K562 (cell line): ENCODE results near the gene BTBD17. TPM values are rescaled to one million over a fixed set of nuclear protein-coding genes. Genes with fewer than 3 reads are reported as not detected.

Experiments used
- CTCF ChIP-seq, 3 experiments: IDR thresholded peaks in 2 of 3; conservative IDR thresholded peaks in 1 of 3; 2 replicates each; pipeline ENCODE4 v1.5.1; 2011 to 2012; ENCODE audit warnings: low read length in 3 of 3, mild to moderate bottlenecking in 3 of 3, control low read depth in 2 of 3, improper control_type of control experiment in 1 of 3, inconsistent platforms in 1 of 3, low read depth in 1 of 3, mixed read lengths in 1 of 3, moderate library complexity in 1 of 3; ENCODE audit not compliant: insufficient read depth in 2 of 3
- MAZ ChIP-seq, 2 experiments: fragments of 450-650 bp in 1 of 2; sonication (generic) in 1 of 2; formaldehyde crosslinking; IDR thresholded peaks in 1 of 2; conservative IDR thresholded peaks in 1 of 2; 2 replicates each; pipeline versions ENCODE4 v1.4.0 to v1.5.0; 2020; ENCODE audit warnings: mild to moderate bottlenecking in 1 of 2, missing genetic modification reagents in 1 of 2
- RREB1 ChIP-seq: fragments of 250-450 bp; sonication (Bioruptor Pico); IDR thresholded peaks from 2 replicates; pipeline ENCODE4 v1.4.0; 2020
- SFPQ ChIP-seq: fragments of 200-400 bp; formaldehyde crosslinking; IDR thresholded peaks from 2 replicates; pipeline ENCODE4 v1.6.1; 2017; ENCODE audit warnings: mild to moderate bottlenecking, low read depth, low read length, moderate library complexity
- SMARCA5 ChIP-seq: fragments of 450-650 bp; IDR thresholded peaks from 2 replicates; pipeline ENCODE4 v1.6.1; 2016
- ZNF212 ChIP-seq: fragments of 450-650 bp; formaldehyde crosslinking; IDR thresholded peaks from 2 replicates; pipeline ENCODE4 v1.4.0; 2020; ENCODE audit warnings: mild to moderate bottlenecking
- ZNF217 ChIP-seq: sonication (generic); formaldehyde crosslinking; IDR thresholded peaks from 2 replicates; pipeline ENCODE4 v1.8.0; 2022; ENCODE audit warnings: mild to moderate bottlenecking, missing genetic modification reagents
- ZNF75A ChIP-seq: fragments of 450-650 bp; formaldehyde crosslinking; IDR thresholded peaks from 2 replicates; pipeline ENCODE4 v1.4.0; 2020; ENCODE audit warnings: mild to moderate bottlenecking
- ZNF830 ChIP-seq: fragments of 250-450 bp; sonication (Bioruptor Pico); IDR thresholded peaks from 2 replicates; pipeline ENCODE4 v1.5.0; 2021; ENCODE audit warnings: mild to moderate bottlenecking
- polyA plus RNA-seq, 8 experiments: library from polyadenylated mRNA; depleted of rRNA in 4 of 8; stranded (reverse) in 5 of 8; unstranded in 3 of 8; fragments of >200 nt; fragmentation: Nextera tagmentation in 2 of 8; fragmentation: Illumina TruSeq in 1 of 8; extraction: Ambion mirVana in 2 of 8; extraction: Trizol in 1 of 8; gene quantifications; 2 replicates each; pipeline versions ENCODE4 v1.2.1 to v1.2.3, GENCODE V29; 2011 to 2014; ENCODE audit warnings: inconsistent platforms in 1 of 8, missing spikeins in 1 of 8
- total RNA-seq, 7 experiments: library from RNA; depleted of rRNA in 6 of 7; stranded (reverse); fragments of >200 nt in 6 of 7; fragmentation: Illumina TruSeq in 2 of 7; extraction: Trizol in 2 of 7; gene quantifications; 2 replicates each; pipeline versions ENCODE4 v1.2.1 to v1.2.3, GENCODE V29; 2011 to 2021; ENCODE audit warnings: low replicate concordance in 1 of 7
- TF ChIP-seq, protein P1 (sequence below): sonication (generic); formaldehyde crosslinking; IDR thresholded peaks from 2 replicates; pipeline ENCODE4 v1.9.0; 2022; ENCODE audit warnings: mild to moderate bottlenecking, missing genetic modification reagents
- TF ChIP-seq, protein P2 (sequence below): IDR thresholded peaks from 2 replicates; pipeline ENCODE4 v1.6.1; 2012; ENCODE audit warnings: low read depth, low read length, improper control_type of control experiment, borderline replicate concordance
- TF ChIP-seq, protein P3 (sequence below): fragments of 150-350 bp; conservative IDR thresholded peaks from 2 replicates; pipeline ENCODE4 v1.6.1; 2014; ENCODE audit warnings: low read length

Gene BTBD17
- total and polyA plus RNA-seq, 9 of the 15 experiments (the other 6 are each of a cell fraction or from before 2014, with no cell fraction given) = not detected

GRCh38 chr17:74408262-74408661 lies 46.6 kb upstream of the BTBD17 start (continued):
- TF ChIP-seq, protein P1, sequence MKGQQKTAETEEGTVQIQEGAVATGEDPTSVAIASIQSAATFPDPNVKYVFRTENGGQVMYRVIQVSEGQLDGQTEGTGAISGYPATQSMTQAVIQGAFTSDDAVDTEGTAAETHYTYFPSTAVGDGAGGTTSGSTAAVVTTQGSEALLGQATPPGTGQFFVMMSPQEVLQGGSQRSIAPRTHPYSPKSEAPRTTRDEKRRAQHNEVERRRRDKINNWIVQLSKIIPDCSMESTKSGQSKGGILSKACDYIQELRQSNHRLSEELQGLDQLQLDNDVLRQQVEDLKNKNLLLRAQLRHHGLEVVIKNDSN = peak; percentile 85
- TF ChIP-seq CTCF (IDR thresholded peaks at IDR 0.05 in 2 of 3, conservative IDR thresholded peaks at IDR 0.05 in 1 of 3; ENCODE audit: insufficient read depth in 2 of 3, low read depth in 1 of 3, low read length in 3 of 3) = peak; percentile 54 to 78 (median 58); a peak in 5 of 6 replicates
- TF ChIP-seq ZNF830 (CRISPR knock-in tag) = no peak
- TF ChIP-seq, protein P2, sequence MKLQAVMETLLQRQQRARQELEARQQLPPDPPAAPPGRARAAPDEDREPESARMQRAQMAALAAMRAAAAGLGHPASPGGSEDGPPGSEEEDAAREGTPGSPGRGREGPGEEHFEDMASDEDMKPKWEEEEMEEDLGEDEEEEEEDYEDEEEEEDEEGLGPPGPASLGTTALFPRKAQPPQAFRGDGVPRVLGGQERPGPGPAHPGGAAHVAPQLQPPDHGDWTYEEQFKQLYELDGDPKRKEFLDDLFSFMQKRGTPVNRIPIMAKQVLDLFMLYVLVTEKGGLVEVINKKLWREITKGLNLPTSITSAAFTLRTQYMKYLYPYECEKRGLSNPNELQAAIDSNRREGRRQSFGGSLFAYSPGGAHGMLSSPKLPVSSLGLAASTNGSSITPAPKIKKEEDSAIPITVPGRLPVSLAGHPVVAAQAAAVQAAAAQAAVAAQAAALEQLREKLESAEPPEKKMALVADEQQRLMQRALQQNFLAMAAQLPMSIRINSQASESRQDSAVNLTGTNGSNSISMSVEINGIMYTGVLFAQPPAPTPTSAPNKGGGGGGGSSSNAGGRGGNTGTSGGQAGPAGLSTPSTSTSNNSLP = no peak
- peak; percentile 34; the same call in 1 of the 2 replicates for TF ChIP-seq SMARCA5
- TF ChIP-seq ZNF75A (CRISPR knock-in tag) = no peak
- TF ChIP-seq ZNF217 = no peak
- TF ChIP-seq, protein P3, sequence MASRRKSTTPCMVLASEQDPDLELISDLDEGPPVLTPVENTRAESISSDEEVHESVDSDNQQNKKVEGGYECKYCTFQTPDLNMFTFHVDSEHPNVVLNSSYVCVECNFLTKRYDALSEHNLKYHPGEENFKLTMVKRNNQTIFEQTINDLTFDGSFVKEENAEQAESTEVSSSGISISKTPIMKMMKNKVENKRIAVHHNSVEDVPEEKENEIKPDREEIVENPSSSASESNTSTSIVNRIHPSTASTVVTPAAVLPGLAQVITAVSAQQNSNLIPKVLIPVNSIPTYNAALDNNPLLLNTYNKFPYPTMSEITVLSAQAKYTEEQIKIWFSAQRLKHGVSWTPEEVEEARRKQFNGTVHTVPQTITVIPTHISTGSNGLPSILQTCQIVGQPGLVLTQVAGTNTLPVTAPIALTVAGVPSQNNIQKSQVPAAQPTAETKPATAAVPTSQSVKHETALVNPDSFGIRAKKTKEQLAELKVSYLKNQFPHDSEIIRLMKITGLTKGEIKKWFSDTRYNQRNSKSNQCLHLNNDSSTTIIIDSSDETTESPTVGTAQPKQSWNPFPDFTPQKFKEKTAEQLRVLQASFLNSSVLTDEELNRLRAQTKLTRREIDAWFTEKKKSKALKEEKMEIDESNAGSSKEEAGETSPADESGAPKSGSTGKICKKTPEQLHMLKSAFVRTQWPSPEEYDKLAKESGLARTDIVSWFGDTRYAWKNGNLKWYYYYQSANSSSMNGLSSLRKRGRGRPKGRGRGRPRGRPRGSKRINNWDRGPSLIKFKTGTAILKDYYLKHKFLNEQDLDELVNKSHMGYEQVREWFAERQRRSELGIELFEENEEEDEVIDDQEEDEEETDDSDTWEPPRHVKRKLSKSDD = no peak
- no peak for TF ChIP-seq RREB1 (CRISPR knock-in tag)
- no peak for TF ChIP-seq SFPQ
- no peak for TF ChIP-seq ZNF212 (CRISPR knock-in tag)
- TF ChIP-seq MAZ (CRISPR knock-in tag; conservative IDR thresholded peaks at IDR 0.05 in 1 of 2, IDR thresholded peaks at IDR 0.05 in 1 of 2) = 0 out of 4 replicates have a peak, but pooled peaks have one; percentile 21 to 28
